ENCODE results near the gene BPIFB4. TPM values are rescaled to one million over a fixed set of nuclear protein-coding genes. Genes with fewer than 3 reads are reported as not detected.
"Not testable (repeated sequence)": the region's sequence is repeated elsewhere in the genome, so short reads cannot be mapped to it uniquely, and the experiment has no call there.

Gene BPIFB4
- total RNA-seq, 1 experiment from 2014 or later, result not detected

GRCh38 chr20:33119725-33120720, 40.6 kb downstream of the BPIFB4 start:
- Histone ChIP-seq H3K4me3 (no peak overlapping the region), H3K27me3 (ENCODE audit: insufficient read depth, low read depth) (peaks cover 4% of the 10 kb centered on the region), H3K79me2 (ENCODE audit: low read depth) (no peaks in the 10 kb centered on the region), H3F3A (ENCODE audit: insufficient read depth, low read depth) (no peaks in the 10 kb centered on the region), H3K4me1 (replicated peaks; ENCODE audit: insufficient read depth) (no peaks in the 10 kb centered on the region), H2AFZ (no peak overlapping the region), H3K4me2 (no peak overlapping the region), H3K36me3 (ENCODE audit: low read depth) (no peaks in the 10 kb centered on the region), H3K27ac (no peak overlapping the region), H3K9me3 (ENCODE audit: insufficient read depth, low read depth) (no peaks in the 10 kb centered on the region), H3K9me2 (ENCODE audit: insufficient read depth) (no peaks in the 10 kb centered on the region), H4K20me1 (ENCODE audit: insufficient read depth) (no peaks in the 10 kb centered on the region)
- no TSS peak for BruUV-seq (replicated peaks)
- TF ChIP-seq CTCF (conservative IDR thresholded peaks at IDR 0.05) (no peak), EZH2 (IDR thresholded peaks at IDR 0.05; ENCODE audit: low read depth) (no peak)
- ChIA-PET CTCF (no interaction called here), POLR2A (ENCODE audit: unreplicated experiment) (no interaction called here)
- intact Hi-C loops (cut with micrococcal nuclease; ENCODE audit: unreplicated experiment), result no loop called here
- DNase-seq, result peak in 1 of 2 experiments; percentile 41

DNA sequence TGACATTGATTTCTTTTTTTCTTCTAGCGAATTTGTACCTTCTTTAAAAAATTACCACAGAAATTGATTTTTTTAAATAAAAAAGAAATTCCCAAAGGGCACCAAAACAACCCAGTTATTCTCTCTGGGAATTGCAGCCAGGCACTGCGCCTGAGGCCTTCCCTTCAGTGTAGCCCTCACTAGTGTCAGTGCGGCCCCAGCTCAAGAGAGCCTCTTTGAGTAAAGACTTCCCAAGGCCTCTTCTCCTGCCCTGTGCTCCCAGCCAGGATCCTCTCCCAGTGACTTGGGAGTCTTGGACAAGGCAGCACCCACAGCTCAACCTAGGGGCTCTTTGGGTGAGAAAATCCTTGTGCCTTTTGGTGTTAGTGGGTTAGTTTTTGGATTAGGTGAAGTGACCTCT, 41.5 kb downstream of the BPIFB4 start:
- DNase-seq, result no peak
- Histone ChIP-seq H3K9me2 (ENCODE audit: insufficient read depth) (no peaks in the 10 kb centered on the region), H3F3A (ENCODE audit: insufficient read depth, low read depth) (no peaks in the 10 kb centered on the region), H3K79me2 (ENCODE audit: low read depth) (no peaks in the 10 kb centered on the region), H3K9me3 (ENCODE audit: insufficient read depth, low read depth) (no peaks in the 10 kb centered on the region), H3K4me1 (replicated peaks; ENCODE audit: insufficient read depth) (no peaks in the 10 kb centered on the region), H3K4me3 (no peak overlapping the region), H3K4me2 (no peak overlapping the region), H3K27me3 (ENCODE audit: insufficient read depth, low read depth) (peaks cover 4% of the 10 kb centered on the region), H2AFZ (no peak overlapping the region), H3K36me3 (ENCODE audit: low read depth) (no peaks in the 10 kb centered on the region), H3K27ac (no peak overlapping the region), H4K20me1 (ENCODE audit: insufficient read depth) (no peaks in the 10 kb centered on the region)
- ChIA-PET POLR2A (ENCODE audit: unreplicated experiment) (no interaction called here), CTCF (no interaction called here)
- intact Hi-C loops (cut with micrococcal nuclease; ENCODE audit: unreplicated experiment), result no loop called here
- TF ChIP-seq EZH2 (IDR thresholded peaks at IDR 0.05; ENCODE audit: low read depth), result no peak
- TF ChIP-seq CTCF (conservative IDR thresholded peaks at IDR 0.05), result no peak
- no TSS peak for BruUV-seq (replicated peaks)

DNA sequence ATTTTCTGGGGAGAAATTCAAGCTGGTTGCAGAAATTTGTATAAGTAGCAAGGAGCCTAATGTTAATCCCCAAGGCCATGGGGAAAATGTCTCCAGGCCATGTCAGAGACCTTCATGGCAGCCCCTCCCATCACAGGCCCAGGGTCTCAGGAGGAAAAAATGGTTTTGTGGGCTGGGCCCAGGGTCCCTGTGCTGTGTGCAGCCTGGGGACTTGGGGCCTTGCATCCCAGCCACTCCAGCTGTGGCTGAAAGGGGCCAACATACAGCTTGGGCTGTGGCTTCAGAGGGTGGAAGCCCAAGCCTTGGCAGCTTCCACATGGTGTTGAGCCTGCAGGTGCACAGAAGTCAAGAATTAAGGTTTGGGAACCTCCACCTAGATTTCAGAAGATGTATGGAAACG, 42.9 kb downstream of the BPIFB4 start:
- BruUV-seq (replicated peaks); CTCF ChIA-PET; H3K4me2 ChIP-seq: not testable (repeated sequence)

More for the DNA sequence above, 42.9 kb downstream of the BPIFB4 start:
- H2AFZ ChIP-seq; intact Hi-C loops (cut with micrococcal nuclease; ENCODE audit: unreplicated experiment); H3K79me2 ChIP-seq (ENCODE audit: low read depth); H3K9me2 ChIP-seq (ENCODE audit: insufficient read depth); H3K9me3 ChIP-seq (ENCODE audit: insufficient read depth, low read depth); H3K4me1 ChIP-seq (replicated peaks; ENCODE audit: insufficient read depth); H3K36me3 ChIP-seq (ENCODE audit: low read depth); H3K4me3 ChIP-seq; POLR2A ChIA-PET (ENCODE audit: unreplicated experiment); H3K27me3 ChIP-seq (ENCODE audit: insufficient read depth, low read depth); H3K27ac ChIP-seq; DNase-seq; H3F3A ChIP-seq (ENCODE audit: insufficient read depth, low read depth); H4K20me1 ChIP-seq (ENCODE audit: insufficient read depth): not testable (repeated sequence)
